DND-41 (cell line): Measurements from ENCODE around the gene SINHCAF.

Source experiments
- EZH2 ChIP-seq: IDR thresholded peaks from 3 replicates; pipeline ENCODE4 v1.6.1; 2012; ENCODE audit warnings: borderline replicate concordance, low read depth, mild to moderate bottlenecking, moderate library complexity, low read length, inconsistent platforms; ENCODE audit not compliant: severe bottlenecking
- TF ChIP-seq, protein P1 (sequence below): IDR thresholded peaks from 2 replicates; pipeline ENCODE4 v1.5.1; 2012; ENCODE audit warnings: borderline replicate concordance, low read length, moderate library complexity, mild to moderate bottlenecking; ENCODE audit not compliant: poor library complexity, severe bottlenecking; ENCODE audit errors: extremely low read depth

DNA sequence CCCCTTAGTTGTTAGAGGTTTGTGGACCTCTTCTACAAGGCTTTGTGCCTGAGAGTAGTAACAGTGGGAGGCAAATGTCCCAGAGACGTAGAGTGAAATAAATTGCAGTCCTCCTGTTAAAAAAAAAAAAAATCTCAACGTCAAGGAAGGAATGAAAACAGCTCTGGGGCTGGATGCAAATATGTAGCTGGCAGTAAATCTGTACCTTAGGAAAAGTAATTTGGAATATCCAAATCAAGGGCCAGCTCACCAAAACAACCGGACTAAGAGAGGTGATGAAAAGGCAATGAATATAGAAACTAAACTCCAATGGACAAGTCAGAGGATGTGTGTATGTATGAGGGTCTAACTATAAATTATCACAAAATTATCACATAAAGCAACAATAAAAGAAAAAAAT, 27.0 kb downstream of the SINHCAF start:
- TF ChIP-seq, protein P1, sequence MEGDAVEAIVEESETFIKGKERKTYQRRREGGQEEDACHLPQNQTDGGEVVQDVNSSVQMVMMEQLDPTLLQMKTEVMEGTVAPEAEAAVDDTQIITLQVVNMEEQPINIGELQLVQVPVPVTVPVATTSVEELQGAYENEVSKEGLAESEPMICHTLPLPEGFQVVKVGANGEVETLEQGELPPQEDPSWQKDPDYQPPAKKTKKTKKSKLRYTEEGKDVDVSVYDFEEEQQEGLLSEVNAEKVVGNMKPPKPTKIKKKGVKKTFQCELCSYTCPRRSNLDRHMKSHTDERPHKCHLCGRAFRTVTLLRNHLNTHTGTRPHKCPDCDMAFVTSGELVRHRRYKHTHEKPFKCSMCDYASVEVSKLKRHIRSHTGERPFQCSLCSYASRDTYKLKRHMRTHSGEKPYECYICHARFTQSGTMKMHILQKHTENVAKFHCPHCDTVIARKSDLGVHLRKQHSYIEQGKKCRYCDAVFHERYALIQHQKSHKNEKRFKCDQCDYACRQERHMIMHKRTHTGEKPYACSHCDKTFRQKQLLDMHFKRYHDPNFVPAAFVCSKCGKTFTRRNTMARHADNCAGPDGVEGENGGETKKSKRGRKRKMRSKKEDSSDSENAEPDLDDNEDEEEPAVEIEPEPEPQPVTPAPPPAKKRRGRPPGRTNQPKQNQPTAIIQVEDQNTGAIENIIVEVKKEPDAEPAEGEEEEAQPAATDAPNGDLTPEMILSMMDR: no peak
- no peak for TF ChIP-seq EZH2
